Kidney (tissue), 14 donors: ENCODE data around the gene EIF2S2. TPM values are rescaled to one million over a fixed set of nuclear protein-coding genes. Genes with fewer than 3 reads are reported as not detected.
"Not testable (repeated sequence)": the region's sequence is repeated elsewhere in the genome, so short reads cannot be mapped to it uniquely, and the experiment has no call there.

ENCODE experiments used
- DNase-seq, 5 donors: peaks; one replicate each; pipeline ENCODE4 v3.0.0-alpha.2; 2013 to 2020
- FAIRE-seq: peaks from 2 replicates; lab custom pipeline; 2012; peaks lifted over from hg19 to GRCh38; lab: Jason Lieb, UNC
- H3K27ac ChIP-seq, 2 donors: one replicate each; pipeline ENCODE4 v1.7.0; 2013; ENCODE audit warnings: low read depth in 2 of 2, low read length in 2 of 2, inconsistent platforms in 1 of 2
- H3K27me3 ChIP-seq: one replicate; pipeline ENCODE4 v1.7.1; 2013; ENCODE audit warnings: low read length, inconsistent platforms; ENCODE audit not compliant: control insufficient read depth, insufficient read depth
- H3K36me3 ChIP-seq, 3 donors: one replicate each; pipeline versions ENCODE4 v1.7.0 to v1.7.1; 2013; ENCODE audit warnings: low read length in 3 of 3, control low read depth in 1 of 3, inconsistent platforms in 1 of 3; ENCODE audit not compliant: insufficient read depth in 3 of 3, control insufficient read depth in 2 of 3
- H3K4me1 ChIP-seq, 3 donors: one replicate each; pipeline versions ENCODE4 v1.7.0 to v1.7.1; 2013; ENCODE audit warnings: low read length in 3 of 3, inconsistent platforms in 1 of 3, low read depth in 1 of 3; ENCODE audit not compliant: control insufficient read depth in 2 of 3, insufficient read depth in 2 of 3
- H3K4me3 ChIP-seq, 3 donors: one replicate each; pipeline versions ENCODE4 v1.7.0 to v1.8.1; 2013; ENCODE audit warnings: low read length in 3 of 3, control low read depth in 1 of 3, inconsistent platforms in 1 of 3
- H3K9ac ChIP-seq, 3 donors: one replicate each; pipeline versions ENCODE4 v1.7.0 to v1.7.1; 2013; ENCODE audit warnings: low read length in 3 of 3, control low read depth in 1 of 3, inconsistent platforms in 1 of 3
- H3K9me3 ChIP-seq, 3 donors: one replicate each; pipeline versions ENCODE4 v1.7.0 to v1.7.1; 2013; ENCODE audit warnings: low read length in 3 of 3, control low read depth in 1 of 3, inconsistent platforms in 1 of 3; ENCODE audit not compliant: control insufficient read depth in 2 of 3, insufficient read depth in 1 of 3
- CTCF ChIP-seq: IDR thresholded peaks from 3 replicates; pipeline ENCODE4 v1.5.1; 2012; ENCODE audit warnings: mild to moderate bottlenecking, moderate library complexity, borderline replicate concordance; ENCODE audit not compliant: insufficient read depth; ENCODE audit errors: extremely low read depth
- intact Hi-C: fragments of 100-400 bp; cut with DNase I; formaldehyde crosslinking; loops from one replicate; pipeline ENCODE4 v1.11.1; 2022
- polyA plus RNA-seq: library from polyadenylated mRNA; stranded (reverse); fragments of 350-450 nt; fragmentation: Illumina TruSeq; extraction: RNeasy Lipid Tissue Mini Kit (QIAGEN cat#74804); gene quantifications from one replicate; pipeline ENCODE4 v1.2.3, GENCODE V29; 2014; ENCODE audit warnings: low read depth, low replicate concordance; ENCODE audit not compliant: insufficient read depth
- total RNA-seq: library from RNA; stranded (reverse); fragmentation: NEBNext Ultra II Directional; extraction: Animal tissue kit (Norgen Biotek cat#: 25700); gene quantifications from one replicate; pipeline ENCODE4 v1.2.1, GENCODE V29; 2021
- donor health status: control.
- donor health status: control.
- donor health status: control.
- donor health status: control.
- donor health status: control.
- donor health status: DM: yes; HTN: yes; CAD: no.
- donor health status: Normal renal cell carcinoma (clear cell type).

EIF2S2 gene
- total and polyA plus RNA-seq, 2 donors from 2014 or later = 51.2 to 60.3 TPM

GRCh38 chr20:34142121-34142520 lies 30.1 kb upstream of the EIF2S2 start:
- no peaks in the 10 kb centered on the region for H3K9me3 ChIP-seq
- no peaks in the 10 kb centered on the region for H3K27me3 ChIP-seq
- H3K9ac ChIP-seq = no peak overlapping the region
- DNase-seq = no peak
- no peaks in the 10 kb centered on the region for H3K36me3 ChIP-seq
- H3K4me3 ChIP-seq = no peak overlapping the region
- intact Hi-C loops = no loop called here
- no peaks in the 10 kb centered on the region for H3K4me1 ChIP-seq
- H3K27ac ChIP-seq = no peak overlapping the region
- FAIRE-seq = no peak
- TF ChIP-seq CTCF = no peak

- H3K9me3 ChIP-seq = no peaks in the 10 kb centered on the region
- TF ChIP-seq CTCF = no peak
- DNase-seq = no peak
- H3K27ac ChIP-seq = no peak overlapping the region
- H3K9ac ChIP-seq = no peak overlapping the region
- no peak overlapping the region for H3K4me3 ChIP-seq
- no peaks in the 10 kb centered on the region for H3K4me1 ChIP-seq
- no peaks in the 10 kb centered on the region for H3K27me3 ChIP-seq
- intact Hi-C loops = no loop called here
- no peak for FAIRE-seq
- H3K36me3 ChIP-seq = no peaks in the 10 kb centered on the region
These were observed 29.2 kb upstream of the EIF2S2 start for GRCh38 chr20:34141293-34141692.

- intact Hi-C loops, H3K36me3 ChIP-seq, H3K9ac ChIP-seq, DNase-seq, H3K27me3 ChIP-seq, FAIRE-seq, H3K4me3 ChIP-seq, H3K27ac ChIP-seq, H3K9me3 ChIP-seq, H3K4me1 ChIP-seq: not testable (repeated sequence)
These were observed 23.7 kb upstream of the EIF2S2 start for GRCh38 chr20:34135525-34136275.

- H3K9ac ChIP-seq, H3K4me3 ChIP-seq, DNase-seq, H3K9me3 ChIP-seq, FAIRE-seq, H3K4me1 ChIP-seq, H3K36me3 ChIP-seq, intact Hi-C loops, H3K27ac ChIP-seq, H3K27me3 ChIP-seq: not testable (repeated sequence)
These were observed 21.4 kb upstream of the EIF2S2 start for GRCh38 chr20:34133365-34133860.

- intact Hi-C loops, FAIRE-seq, H3K27me3 ChIP-seq, H3K4me3 ChIP-seq, H3K4me1 ChIP-seq, H3K9me3 ChIP-seq, H3K36me3 ChIP-seq, H3K9ac ChIP-seq, H3K27ac ChIP-seq: not testable (repeated sequence)
- peak in 1 of 5 donors; percentile 59 for DNase-seq
These were observed 20.9 kb upstream of the EIF2S2 start for GRCh38 chr20:34132943-34133342.

- intact Hi-C loops, H3K9me3 ChIP-seq, H3K36me3 ChIP-seq, DNase-seq, H3K4me1 ChIP-seq, H3K27ac ChIP-seq, H3K27me3 ChIP-seq, H3K9ac ChIP-seq, FAIRE-seq, H3K4me3 ChIP-seq: not testable (repeated sequence)
These were observed 20.4 kb upstream of the EIF2S2 start for GRCh38 chr20:34132491-34132890.
